ENCODE results near the gene ADAM17. TPM values are rescaled to one million over a fixed set of nuclear protein-coding genes. Genes with fewer than 3 reads are reported as not detected.

Gene ADAM17
- total and polyA plus RNA-seq, 2 of the 8 experiments (the other 6 are each of a cell fraction or from before 2014, with no cell fraction given) = 6.5 to 23.5 TPM

- H3K27ac ChIP-seq (ENCODE audit: low read depth, low read length) = no peak overlapping the region
- no peak overlapping the region for H3K18ac ChIP-seq (ENCODE audit: extremely low read depth, low read length)
- ChIA-PET POLR2A (ENCODE audit: partially characterized antibody) (interaction anchor here (1.5 kb wide), 1 partner anchor 169 kb away, joined by 3 read pairs; no protein-coding TSS in a partner anchor), CTCF (ENCODE audit: partially characterized antibody) (interaction anchor here (0.7 kb wide), 1 partner anchor 1156 kb away, joined by 3 read pairs; no protein-coding TSS in a partner anchor)
- no peak for DNase-seq (ENCODE audit: low read depth in 1 of 2, low spot score in 2 of 2)
- no peak overlapping the region for H2BK5ac ChIP-seq (ENCODE audit: low read depth, low read length)
- no peak overlapping the region for H3K9ac ChIP-seq (replicated peaks in 1 of 4; ENCODE audit: extremely low read depth in 1 of 4, low read depth in 3 of 4, low read length in 3 of 4)
- H4K20me1 ChIP-seq (replicated peaks in 1 of 2; ENCODE audit: control insufficient read depth in 1 of 2, insufficient read depth in 2 of 2, low read length in 2 of 2) = peaks cover 0 to 2% of the 10 kb centered on the region in 2 experiments
- no peak overlapping the region for H3K4me2 ChIP-seq (ENCODE audit: insufficient read depth in 1 of 2, low read depth in 2 of 2, low read length in 2 of 2)
- no peak overlapping the region for H3K23ac ChIP-seq (ENCODE audit: insufficient read length)
- FAIRE-seq = no peak
- no peak overlapping the region for H2AK5ac ChIP-seq (ENCODE audit: low read depth, low read length)
- H3K4me3 ChIP-seq (ENCODE audit: extremely low read depth in 1 of 4, insufficient read depth in 2 of 4, low read depth in 3 of 4, low read length in 4 of 4) = no peak overlapping the region
- no peak overlapping the region for H3K14ac ChIP-seq (ENCODE audit: insufficient read length)
- H4K5ac ChIP-seq (ENCODE audit: insufficient read length, low read depth, low read length) = no peak overlapping the region
- H2BK15ac ChIP-seq (ENCODE audit: low read length) = no peak overlapping the region
- H3K4ac ChIP-seq (replicated peaks; ENCODE audit: insufficient read length, low read depth, low read length) = no peak overlapping the region
- no peak overlapping the region for H4K8ac ChIP-seq (ENCODE audit: extremely low read depth, insufficient read depth, low read length)
- no peaks in the 10 kb centered on the region for H3K27me3 ChIP-seq (replicated peaks in 1 of 4; ENCODE audit: control insufficient read depth in 3 of 4, extremely low read depth in 1 of 4, insufficient read depth in 3 of 4, low read length in 3 of 4)
- H2AFZ ChIP-seq (ENCODE audit: low read length) = no peak overlapping the region
- no peak overlapping the region for H4K91ac ChIP-seq (replicated peaks; ENCODE audit: insufficient read length, low read length)
- 93% methylated on average over 3 of the region's 3 CpGs; no CpG with 5 or more reads in 1 of the 2 experiments for WGBS, 2 experiments (ENCODE audit: extremely low coverage in 1 of 2, insufficient coverage in 1 of 2, insufficient read length in 1 of 2, insufficient replicate concordance in 2 of 2, low coverage in 1 of 2, low lambda C conversion rate in 2 of 2, missing lambda C conversion rate in 1 of 2)
- H3K79me1 ChIP-seq (ENCODE audit: low read depth, low read length) = no peaks in the 10 kb centered on the region
- no peaks in the 10 kb centered on the region for H3K4me1 ChIP-seq (replicated peaks in 1 of 4; ENCODE audit: control insufficient read depth in 3 of 4, insufficient read depth in 4 of 4, low read length in 3 of 4)
- no peaks in the 10 kb centered on the region for H3K79me2 ChIP-seq (ENCODE audit: control insufficient read depth in 1 of 2, insufficient read depth in 2 of 2, low read length in 2 of 2)
- H3K9me3 ChIP-seq (ENCODE audit: insufficient read depth in 2 of 2, low read depth in 1 of 2, low read length in 1 of 2) = no peaks in the 10 kb centered on the region
- no peak overlapping the region for H3K56ac ChIP-seq (replicated peaks; ENCODE audit: insufficient read length, low read depth, low read length)
- peaks cover 4 to 55% (median 21%) of the 10 kb centered on the region in 4 experiments for H3K36me3 ChIP-seq (ENCODE audit: control insufficient read depth in 2 of 4, insufficient read depth in 4 of 4, low read length in 3 of 4)
- no peak overlapping the region for H2BK120ac ChIP-seq (replicated peaks; ENCODE audit: low read depth, low read length)
- H2BK12ac ChIP-seq (ENCODE audit: low read depth, low read length) = no peak overlapping the region
- H2BK20ac ChIP-seq (ENCODE audit: low read length) = no peak overlapping the region
- no peaks in the 10 kb centered on the region for H3K23me2 ChIP-seq (ENCODE audit: low read depth, low read length)
- TF ChIP-seq TEAD4 (IDR thresholded peaks at IDR 0.05; ENCODE audit: low read depth, low read length) = no peak
- no peak for TF ChIP-seq JUND (IDR thresholded peaks at IDR 0.05; ENCODE audit: low read length)
- TF ChIP-seq SIN3A (conservative IDR thresholded peaks at IDR 0.05 in 1 of 2, IDR thresholded peaks at IDR 0.05 in 1 of 2; ENCODE audit: low read depth in 1 of 2, low read length in 2 of 2) = no peak
- no peak for TF ChIP-seq HDAC2 (IDR thresholded peaks at IDR 0.05; ENCODE audit: borderline replicate concordance in 1 of 2, low read depth in 2 of 2, low read length in 2 of 2)
- no peak for TF ChIP-seq HDAC6 (IDR thresholded peaks at IDR 0.05; ENCODE audit: low read depth, low read length)
- no peak for TF ChIP-seq POLR2AphosphoS5 (IDR thresholded peaks at IDR 0.05; ENCODE audit: low read depth, low read length)
- no peak for TF ChIP-seq JUN (IDR thresholded peaks at IDR 0.05; ENCODE audit: low read depth, low read length)
- TF ChIP-seq YY1 (IDR thresholded peaks at IDR 0.05; ENCODE audit: low read depth, low read length) = no peak
- no peak for TF ChIP-seq RXRA (IDR thresholded peaks at IDR 0.05; ENCODE audit: insufficient read depth, low read depth, low read length)
- no peak for TF ChIP-seq POLR2A (IDR thresholded peaks at IDR 0.05; ENCODE audit: control extremely low read depth in 1 of 2, low read depth in 2 of 2, low read length in 2 of 2)
- TF ChIP-seq SP4 (IDR thresholded peaks at IDR 0.05; ENCODE audit: low read length) = no peak
- TF ChIP-seq POU5F1 (IDR thresholded peaks at IDR 0.05; ENCODE audit: low read depth, low read length) = no peak
- no peak for TF ChIP-seq CBX5 (IDR thresholded peaks at IDR 0.05; ENCODE audit: low read depth, low read length)
- no peak for TF ChIP-seq PHF8 (conservative IDR thresholded peaks at IDR 0.05; ENCODE audit: low read depth, low read length)
- no peak for TF ChIP-seq BACH1 (IDR thresholded peaks at IDR 0.05; ENCODE audit: low read length)
Observed at GRCh38 chr2:9460441-9461017, 95.1 kb downstream of the ADAM17 start.

Data from H1 (cell line).